RCC 7860 (cell line): ENCODE measurements around the gene PPIB.

ENCODE experiments used
- DNase-seq: peaks from one replicate; pipeline ENCODE4 v3.0.0-alpha.2; 2015; ENCODE audit warnings: low spot score
- FAIRE-seq: peaks from 2 replicates; lab custom pipeline; 2012; peaks lifted over from hg19 to GRCh38; lab: Jason Lieb, UNC

PPIB gene

GRCh38 chr15:64162869-64163658 lies at the start of gene PPIB:
Gene PPIB, minus strand, starts transcription at chr15:64163022. Its CDS starts 36 bp downstream, at chr15:64162986.
- FAIRE-seq, result peak; percentile 20
- peak; percentile 94 for DNase-seq

- DNase-seq, result no peak
- no peak for FAIRE-seq
Measured at GRCh38 chr15:64211696-64212095, 48.9 kb upstream of the PPIB start.

GRCh38 chr15:64210371-64210770 lies 47.5 kb upstream of the PPIB start:
- FAIRE-seq (no peak), DNase-seq (no peak)

- FAIRE-seq (peak; percentile 87), DNase-seq (peak; percentile 42)
Measured at GRCh38 chr15:64209680-64210334, 47.0 kb upstream of the PPIB start.

GRCh38 chr15:64205202-64205601 lies 42.4 kb upstream of the PPIB start:
- no peak for DNase-seq

GRCh38 chr15:64197425-64197824 lies 34.6 kb upstream of the PPIB start:
- no peak for DNase-seq
- FAIRE-seq, result no peak

More at GRCh38 chr15:64205202-64205601, 42.4 kb upstream of the PPIB start:
- no peak for FAIRE-seq

- DNase-seq, result no peak
- FAIRE-seq, result no peak
Measured at GRCh38 chr15:64193971-64194370, 31.1 kb upstream of the PPIB start.

- DNase-seq (no peak), FAIRE-seq (no peak)
Measured at GRCh38 chr15:64191971-64192830, 29.4 kb upstream of the PPIB start.

DNA sequence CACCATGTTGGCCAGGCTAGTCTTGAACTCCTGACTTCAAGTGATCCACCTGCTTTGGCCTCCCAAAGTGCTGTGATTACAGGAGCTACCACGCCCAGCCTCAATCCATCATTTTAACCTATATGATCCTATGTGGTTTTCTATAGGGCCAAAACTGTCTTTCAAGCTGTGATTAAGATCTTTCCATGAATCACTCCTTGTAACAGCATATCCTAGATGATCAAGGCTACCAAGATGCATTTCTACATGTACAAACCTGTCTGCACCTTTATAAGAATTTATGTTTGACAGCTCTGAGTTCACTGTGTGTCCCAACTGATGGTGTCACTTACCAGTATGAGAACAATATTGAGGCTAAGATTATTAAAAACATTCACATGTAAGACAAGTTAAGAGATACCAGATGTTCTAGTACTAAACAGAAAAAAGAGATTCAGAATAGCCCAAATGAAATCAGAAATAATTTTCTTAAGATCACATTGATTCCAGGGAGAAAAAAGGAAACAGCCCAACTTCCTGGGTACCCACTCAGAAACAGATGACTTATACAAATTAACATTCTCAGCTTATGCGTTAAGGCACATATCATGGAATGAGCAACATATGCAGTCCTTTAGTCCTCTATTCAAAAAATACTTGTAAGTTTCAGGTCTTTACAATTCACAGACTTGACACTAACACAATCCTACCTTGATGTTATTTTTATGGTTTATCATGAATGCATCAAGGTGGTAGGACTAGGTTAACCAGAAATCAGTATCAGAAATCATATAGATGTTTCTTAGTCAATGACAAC lies 24.8 kb upstream of the PPIB start:
- no peak for FAIRE-seq

GRCh38 chr15:64185146-64185911 lies 22.5 kb upstream of the PPIB start:
- no peak for DNase-seq
- FAIRE-seq, result no peak

More for the DNA sequence above, 24.8 kb upstream of the PPIB start:
- DNase-seq, result no peak

- DNase-seq (no peak), FAIRE-seq (no peak)
Measured at GRCh38 chr15:64182859-64183370, 20.1 kb upstream of the PPIB start.

DNA sequence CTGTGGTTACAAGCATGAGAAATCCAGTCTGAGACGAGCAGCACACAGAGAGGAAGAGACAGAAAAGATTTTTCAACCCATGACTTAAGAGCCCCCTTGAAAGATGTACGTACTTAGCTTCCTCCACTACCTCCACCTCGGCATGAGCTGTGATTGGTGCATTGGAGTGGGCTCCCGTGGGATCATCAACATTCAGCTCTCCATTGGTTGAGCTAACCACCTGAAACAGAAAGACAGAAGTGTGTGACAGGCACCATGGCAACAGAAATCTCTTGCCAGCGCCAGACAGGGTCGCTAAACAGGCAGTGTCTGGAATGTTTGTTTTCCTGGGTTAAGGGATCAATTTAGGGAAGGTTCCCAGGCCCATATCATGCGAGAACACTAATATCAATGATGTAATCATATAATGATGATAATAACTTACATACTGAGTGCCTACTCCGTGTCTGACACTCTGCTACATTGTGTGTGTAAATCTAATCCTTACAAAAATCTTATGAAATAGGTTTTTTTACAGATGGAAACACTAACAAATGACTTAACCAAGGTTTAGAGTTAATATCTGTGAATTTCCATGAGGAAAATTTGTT lies 17.5 kb upstream of the PPIB start:
- FAIRE-seq (no peak), DNase-seq (no peak)

DNA sequence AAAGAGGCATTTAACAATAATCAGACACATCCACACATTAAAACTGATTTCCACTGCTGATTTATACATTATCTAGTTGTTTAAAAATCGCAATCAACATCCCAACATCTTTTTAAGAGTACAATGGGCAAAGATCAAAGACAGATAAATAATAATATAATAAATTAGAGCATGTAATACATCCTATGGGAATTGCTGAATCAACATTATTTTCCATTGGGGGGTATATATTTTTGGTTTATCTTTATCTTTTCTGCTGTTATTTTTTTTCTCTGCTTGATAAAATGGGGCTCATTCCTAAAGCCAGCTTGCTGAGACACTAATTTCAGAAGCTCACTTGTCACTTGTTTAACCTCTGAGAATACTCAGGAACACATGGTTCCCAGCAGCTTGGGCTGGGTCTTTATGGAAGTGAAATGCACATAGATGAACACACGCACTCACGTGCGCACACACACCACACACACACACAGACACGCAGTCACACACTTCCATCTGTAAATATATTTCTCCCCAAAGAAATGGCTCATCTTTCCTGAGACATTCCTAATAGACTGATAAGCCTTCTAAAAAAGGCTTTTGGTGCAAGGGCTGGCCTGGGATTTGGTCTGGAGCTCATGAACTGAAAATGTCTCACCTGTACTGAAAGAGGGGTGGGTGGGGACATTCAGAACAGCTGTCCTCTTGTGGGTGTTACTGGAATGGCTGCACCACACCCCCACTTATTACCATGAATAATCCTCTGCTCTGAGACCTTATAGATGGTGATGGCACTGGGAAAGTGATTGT lies 3.5 kb upstream of the PPIB start:
- DNase-seq (no peak), FAIRE-seq (no peak)

- DNase-seq, result no peak
Measured at GRCh38 chr15:64164436-64164835, 1.6 kb upstream of the PPIB start.

DNA sequence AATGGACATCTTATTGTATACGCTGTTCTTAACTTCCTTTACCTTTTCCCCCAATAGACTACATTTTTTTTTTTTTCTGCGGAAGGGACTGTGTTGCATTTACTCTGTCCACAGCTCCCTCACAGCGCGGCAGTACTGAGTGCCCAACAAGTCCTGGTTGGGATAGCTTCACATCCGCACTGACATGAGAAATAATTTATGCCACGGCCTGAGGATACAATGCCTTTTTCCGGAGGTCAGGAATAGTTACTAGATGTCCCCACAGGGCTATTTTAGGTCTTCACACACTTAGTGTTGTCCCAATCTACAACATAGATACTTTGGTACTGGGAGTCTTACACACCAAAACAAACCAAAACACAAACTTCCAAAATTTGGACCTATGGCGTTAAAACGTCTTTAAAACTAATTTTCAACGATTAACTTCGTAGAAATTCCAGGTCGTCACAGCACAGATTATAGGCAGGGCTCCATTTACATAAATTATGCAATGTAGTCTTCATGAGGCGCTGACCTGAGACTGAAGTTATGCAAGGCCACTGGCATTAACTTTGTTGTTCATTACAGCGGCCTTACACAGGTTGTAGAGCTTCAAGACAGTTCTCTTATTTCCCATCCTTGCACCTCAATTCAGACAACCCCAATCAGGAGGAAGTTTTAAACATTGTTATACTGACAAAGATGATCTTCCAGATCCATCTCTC lies 989 bp upstream of the PPIB start:
- DNase-seq, result no peak
- FAIRE-seq, result no peak

More at GRCh38 chr15:64164436-64164835, 1.6 kb upstream of the PPIB start:
- FAIRE-seq, result no peak

DNA sequence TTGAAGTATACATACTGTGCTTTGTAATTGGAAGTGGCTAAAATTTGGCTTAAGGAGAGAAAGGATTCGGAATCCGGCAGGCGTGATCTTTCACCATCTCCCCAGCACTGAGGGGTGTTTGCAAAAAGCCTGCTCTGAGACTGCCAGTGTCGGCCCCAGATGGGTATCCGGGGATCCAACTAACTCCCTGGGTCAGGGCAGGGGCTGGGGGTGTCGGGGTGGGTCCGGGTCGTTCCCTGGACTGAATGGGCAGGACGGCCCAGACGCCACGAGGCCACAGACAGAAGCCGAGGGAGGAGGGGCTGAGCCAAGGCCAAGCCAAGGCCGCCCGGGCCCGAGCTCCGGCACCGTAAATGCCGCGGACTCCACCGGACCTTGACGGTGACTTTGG lies 349 bp downstream of the PPIB start:
- DNase-seq (no peak), FAIRE-seq (no peak)

GRCh38 chr15:64161688-64162477 lies 939 bp downstream of the PPIB start:
- FAIRE-seq (no peak), DNase-seq (no peak)
